Lower leg skin (tissue), 3 donors: ENCODE results near the gene INSYN2A.

Experiments
- CTCF ChIP-seq, 3 donors: fragments of 450-650 bp; IDR thresholded peaks; one replicate each; pipeline ENCODE4 v1.5.1; 2016; ENCODE audit warnings: antibody characterized with exemption in 3 of 3, mild to moderate bottlenecking in 3 of 3, moderate library complexity in 2 of 3
- POLR2A ChIP-seq, 2 donors: fragments of 450-650 bp; IDR thresholded peaks; one replicate each; pipeline ENCODE4 v1.6.1; 2016 to 2017; ENCODE audit warnings: antibody characterized with exemption in 2 of 2, mild to moderate bottlenecking in 1 of 2, moderate library complexity in 1 of 2

- TF ChIP-seq CTCF (IDR thresholded peaks at IDR 0.05) (no peak), POLR2A (IDR thresholded peaks at IDR 0.05) (no peak)
Measured at GRCh38 chr10:127157089-127157488, 39.3 kb downstream of the INSYN2A start.
